NCI-H2107 (cell line): Measurements from ENCODE around the gene GNAI3.
A peak's percentile ranks its signal among the peaks of the same experiment; 100 is the strongest.

Experiments
- DNase-seq: peaks from one replicate; lab custom pipeline; 2025; lab: John Stamatoyannopoulos, UW

Gene GNAI3

DNA sequence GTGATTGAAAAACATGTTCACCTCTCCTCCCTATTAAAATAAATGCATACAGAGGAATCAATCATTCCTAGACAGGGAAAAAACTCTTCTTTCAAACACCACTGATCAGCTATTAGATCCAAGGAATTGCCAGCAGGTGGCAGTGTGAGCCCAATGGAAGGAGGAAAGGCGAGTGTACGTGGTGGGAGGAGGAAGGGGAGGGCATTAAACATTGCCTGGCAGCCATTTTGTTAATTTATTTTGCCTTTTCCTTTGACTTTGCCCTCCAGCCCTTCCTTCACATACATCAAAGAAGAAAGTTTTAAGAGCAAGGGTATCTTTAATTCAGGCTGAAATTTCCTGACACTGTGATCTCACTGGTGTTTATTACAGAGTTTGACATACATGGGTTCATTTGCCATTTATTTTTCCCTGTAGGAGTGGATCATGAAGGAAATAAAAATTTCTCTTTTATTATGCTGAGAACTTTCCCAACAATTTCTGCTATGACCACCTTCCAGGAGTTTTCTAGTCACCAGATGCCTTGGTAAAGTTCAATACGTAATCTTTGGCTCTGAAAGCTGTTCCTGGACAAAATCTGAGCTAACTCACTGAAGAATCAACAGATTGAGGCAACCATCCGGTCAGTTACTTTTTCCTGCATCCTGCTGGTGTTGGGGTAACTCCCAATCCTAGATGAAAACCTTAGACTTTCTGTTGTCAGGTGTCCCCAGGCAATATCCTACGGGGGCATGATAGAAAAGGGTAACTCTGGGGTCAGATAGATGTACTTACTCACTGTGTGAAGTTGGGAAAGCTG lies 1.9 kb upstream of the GNAI3 start:
- peak; percentile 93 for DNase-seq

GRCh38 chr1:109547463-109548320 lies 723 bp upstream of the GNAI3 start:
- no peak for DNase-seq

GRCh38 chr1:109556563-109556962 lies 8.1 kb downstream of the GNAI3 start:
- no peak for DNase-seq

DNA sequence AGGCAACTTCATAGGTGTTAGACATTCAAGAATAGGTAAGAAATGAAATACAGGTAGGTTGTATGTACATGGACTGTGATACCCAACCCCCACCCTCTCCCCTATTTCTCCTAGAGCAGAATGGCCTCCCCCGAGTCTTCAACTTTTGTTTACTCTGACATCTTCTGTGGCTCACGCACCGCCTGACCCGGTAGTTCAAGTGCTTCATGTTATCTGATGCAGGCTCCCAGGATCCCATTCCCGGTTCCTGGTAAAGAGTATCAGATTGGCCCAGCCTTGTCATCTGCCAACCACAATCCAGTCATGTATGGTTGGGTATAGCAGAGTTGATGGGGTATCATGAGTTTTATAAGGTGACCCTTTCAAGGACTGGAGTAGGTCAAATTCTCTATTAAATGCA lies 9.1 kb downstream of the GNAI3 start:
- no peak for DNase-seq

DNA sequence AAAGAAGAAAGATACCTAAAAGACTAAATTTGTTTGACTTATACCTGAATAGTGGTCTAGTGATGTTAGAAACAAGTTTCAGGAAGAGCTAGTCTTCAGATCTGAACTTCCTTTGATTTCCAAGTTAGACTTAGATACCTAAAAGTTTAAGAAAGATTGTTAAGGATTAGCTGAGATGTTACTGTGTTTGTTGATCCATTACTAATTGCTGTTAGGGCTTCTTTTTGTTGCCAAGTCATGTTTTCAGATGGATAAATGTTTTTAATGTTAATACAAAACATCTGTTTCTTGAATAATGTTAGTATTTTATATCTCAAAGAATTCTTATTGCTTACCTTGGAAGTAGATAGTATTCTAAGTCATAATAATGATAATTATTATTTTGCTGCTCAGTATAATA lies 11.6 kb downstream of the GNAI3 start:
- no peak for DNase-seq

- no peak for DNase-seq
Measured at GRCh38 chr1:109564194-109564878, 15.9 kb downstream of the GNAI3 start.

DNA sequence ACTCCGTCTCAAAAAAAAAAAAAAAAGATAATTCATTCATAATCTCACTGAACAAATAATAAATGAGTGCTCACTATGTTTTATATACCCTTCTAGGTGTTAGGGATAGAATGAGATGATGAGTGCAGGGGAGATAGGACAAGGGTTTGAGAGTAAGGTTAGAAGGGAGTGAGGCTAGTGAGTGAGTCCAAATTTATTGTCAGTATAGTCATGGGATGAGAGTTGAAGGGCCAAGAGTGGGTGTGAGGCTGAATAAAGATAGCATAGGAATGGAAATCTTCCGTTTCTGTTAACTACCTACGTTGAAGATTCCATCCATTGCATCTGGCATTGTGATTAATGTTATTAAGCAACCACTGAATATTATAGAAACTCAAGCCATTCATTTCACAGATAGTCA lies 16.8 kb downstream of the GNAI3 start:
- no peak for DNase-seq

GRCh38 chr1:109566982-109567381 lies 18.6 kb downstream of the GNAI3 start:
- no peak for DNase-seq

- DNase-seq: no peak
Measured at GRCh38 chr1:109567877-109568672, 19.7 kb downstream of the GNAI3 start.

GRCh38 chr1:109569323-109569722 lies 20.9 kb downstream of the GNAI3 start:
- DNase-seq: no peak

DNA sequence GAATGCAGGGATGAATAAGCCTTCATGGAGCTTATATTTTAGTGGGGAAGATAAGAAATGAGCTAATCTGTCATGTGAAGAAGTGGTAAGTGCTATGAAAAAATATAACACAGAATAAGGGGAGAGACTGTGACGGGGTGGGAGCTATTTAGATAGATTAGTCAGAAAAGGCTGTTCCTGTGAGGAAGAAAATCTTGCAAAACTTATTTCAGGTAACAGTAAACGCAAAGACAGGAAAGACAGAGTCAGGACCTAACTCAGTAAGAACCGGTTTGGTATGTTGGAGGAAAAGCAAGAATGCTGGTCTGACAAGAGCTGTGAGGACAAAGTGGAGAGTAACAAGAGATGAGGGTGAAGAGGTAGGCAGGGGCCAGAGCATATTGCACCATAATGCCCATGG lies 22.0 kb downstream of the GNAI3 start:
- DNase-seq: no peak

DNA sequence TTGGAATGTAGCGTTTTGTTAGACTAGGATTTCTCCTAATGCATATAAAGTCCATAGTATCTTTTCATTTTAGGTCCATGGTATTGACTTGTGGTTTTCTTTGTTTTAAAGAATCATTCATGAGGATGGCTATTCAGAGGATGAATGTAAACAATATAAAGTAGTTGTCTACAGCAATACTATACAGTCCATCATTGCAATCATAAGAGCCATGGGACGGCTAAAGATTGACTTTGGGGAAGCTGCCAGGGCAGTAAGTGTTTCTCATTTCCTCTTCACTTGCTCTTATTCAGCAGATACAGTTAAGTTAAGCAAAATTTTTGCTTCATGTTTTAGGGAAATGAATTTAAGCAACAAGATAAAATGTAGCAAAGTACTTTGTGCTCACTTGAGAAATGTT lies 25.4 kb downstream of the GNAI3 start:
- peak; percentile 3 for DNase-seq

DNA sequence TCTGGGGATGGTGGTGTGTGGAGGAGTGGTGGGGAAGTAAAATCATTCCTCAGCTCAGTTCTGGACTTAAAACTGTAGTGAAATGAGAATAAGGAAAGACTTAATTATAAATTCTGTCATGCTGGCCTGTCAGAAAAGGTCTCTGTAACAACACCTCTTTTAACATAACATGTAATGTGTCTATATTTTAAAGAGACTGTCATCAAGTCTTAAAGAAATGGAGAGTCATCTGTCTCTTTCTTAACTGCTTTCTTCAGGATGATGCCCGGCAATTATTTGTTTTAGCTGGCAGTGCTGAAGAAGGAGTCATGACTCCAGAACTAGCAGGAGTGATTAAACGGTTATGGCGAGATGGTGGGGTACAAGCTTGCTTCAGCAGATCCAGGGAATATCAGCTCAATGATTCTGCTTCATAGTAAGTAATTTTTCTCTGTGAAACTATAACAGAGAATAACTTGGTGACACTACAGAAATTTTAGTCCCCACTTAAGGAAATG lies 30.6 kb downstream of the GNAI3 start:
- DNase-seq: no peak

DNA sequence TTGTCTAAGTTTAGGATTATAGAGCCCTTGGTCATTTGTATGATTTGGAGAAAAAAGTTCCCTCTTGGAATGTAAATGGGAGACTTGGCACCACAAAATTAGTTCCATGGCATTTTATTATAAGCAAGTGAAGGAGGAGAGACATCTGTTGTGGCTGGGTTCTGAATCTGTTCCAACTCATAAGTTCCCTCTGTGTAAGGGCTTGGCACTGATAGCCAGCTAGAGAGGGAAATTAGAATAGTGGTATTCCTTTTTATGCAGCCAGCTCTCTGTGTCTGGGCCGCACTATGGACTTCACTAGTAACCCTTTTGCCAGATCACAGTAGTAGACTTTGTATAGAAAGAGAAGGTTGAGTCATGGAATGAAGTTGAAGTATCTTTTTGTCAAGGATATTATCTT lies 31.1 kb downstream of the GNAI3 start:
- no peak for DNase-seq

DNA sequence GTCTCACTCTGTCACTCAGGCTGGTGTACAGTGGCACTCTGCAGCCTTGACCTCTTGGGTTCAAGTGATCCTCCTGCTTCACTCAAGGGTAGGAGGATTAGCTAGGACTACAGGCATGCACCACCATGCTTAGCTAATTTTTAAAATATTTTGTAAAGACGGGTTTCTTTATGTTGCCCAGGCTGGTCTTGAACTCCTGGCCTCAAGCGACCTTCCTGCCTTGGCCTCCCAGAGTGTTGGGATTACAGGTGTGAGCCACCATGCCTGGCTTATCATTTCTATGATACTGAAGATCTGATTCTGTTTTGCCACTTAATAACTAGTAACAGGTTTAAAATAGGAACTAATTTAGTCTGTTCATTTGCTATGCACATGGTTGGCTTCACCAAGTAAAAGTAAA lies 33.6 kb downstream of the GNAI3 start:
- no peak for DNase-seq

DNA sequence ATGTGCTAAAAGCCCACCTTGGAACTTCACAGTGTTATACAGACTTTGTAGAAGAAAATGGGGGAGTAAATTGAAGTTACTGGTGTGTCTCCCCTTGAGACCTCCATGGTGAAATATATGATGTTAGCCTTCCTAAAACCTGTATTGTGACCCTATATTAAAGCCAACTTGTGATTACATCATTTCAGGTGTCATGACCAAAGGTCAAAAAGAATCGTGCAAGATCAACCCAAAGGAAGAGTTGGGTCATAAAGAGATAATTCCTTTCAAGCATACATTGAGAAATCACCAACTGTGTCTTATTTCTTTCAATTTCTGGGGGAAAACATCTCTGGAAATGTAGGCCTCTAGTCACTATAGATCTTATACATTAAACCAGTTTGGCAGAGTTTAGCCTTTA lies 36.4 kb downstream of the GNAI3 start:
- DNase-seq: no peak

- no peak for DNase-seq
Measured at GRCh38 chr1:109586055-109586454, 37.6 kb downstream of the GNAI3 start.

DNA sequence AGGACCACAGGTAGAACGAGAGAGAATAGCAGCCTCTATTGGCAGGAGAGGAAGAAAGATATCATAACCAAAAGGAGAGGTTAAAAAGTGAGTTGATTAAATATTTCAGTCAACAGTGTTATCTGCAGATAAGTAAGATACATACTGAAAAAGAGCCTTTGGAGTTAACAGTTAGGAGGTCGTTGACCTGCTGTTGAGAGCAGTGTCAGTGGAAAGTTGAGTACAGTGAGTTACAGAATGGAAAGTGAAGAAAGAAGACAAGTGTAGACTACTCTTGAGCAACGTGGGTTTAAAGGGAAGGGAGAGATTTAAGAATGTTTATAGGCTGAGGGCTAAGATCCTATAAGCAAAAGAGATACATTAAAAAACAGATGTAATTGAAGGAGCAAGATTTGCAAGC lies 40.8 kb downstream of the GNAI3 start:
- no peak for DNase-seq

GRCh38 chr1:109589679-109590078 lies 41.3 kb downstream of the GNAI3 start:
- no peak for DNase-seq

DNA sequence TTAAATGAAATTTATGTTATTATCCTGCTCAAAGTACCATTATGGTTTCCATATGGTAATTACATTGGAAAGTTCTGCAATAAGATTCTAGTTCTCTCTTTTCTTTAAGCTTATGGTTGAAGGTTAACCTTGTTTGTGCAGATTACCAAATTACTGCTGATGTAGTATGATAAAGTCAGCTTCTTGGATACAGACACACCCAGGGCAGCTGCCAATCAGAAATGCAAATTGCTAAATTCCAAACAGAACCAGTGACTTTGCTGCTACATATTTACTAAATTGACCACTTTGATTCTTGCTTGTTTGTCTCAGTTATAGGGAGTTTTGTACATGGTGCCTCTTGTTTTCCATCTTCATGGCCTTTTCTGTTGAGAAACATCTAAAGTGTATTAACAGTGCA lies 44.5 kb downstream of the GNAI3 start:
- no peak for DNase-seq

GRCh38 chr1:109595531-109595930 lies 47.1 kb downstream of the GNAI3 start:
- no peak for DNase-seq

GRCh38 chr1:109598156-109598555 lies 49.7 kb downstream of the GNAI3 start:
- DNase-seq: no peak
